GM23248 (cell line): ENCODE data around the gene KCNH2. TPM values are rescaled to one million over a fixed set of nuclear protein-coding genes. Genes with fewer than 3 reads are reported as not detected.

Experiments
- DNase-seq: peaks from one replicate; pipeline ENCODE4 v3.0.0-alpha.2; 2015
- H2AFZ ChIP-seq: fragments of 200-600 bp; sonication (generic); 2 replicates; pipeline ENCODE4 v1.6.1; 2016; ENCODE audit warnings: antibody characterized with exemption
- H3F3A ChIP-seq: fragments of 200-600 bp; sonication (generic); 2 replicates; pipeline ENCODE4 v1.6.1; 2016; ENCODE audit warnings: mild to moderate bottlenecking, antibody characterized with exemption, mixed run types; ENCODE audit not compliant: insufficient read depth
- H3K27ac ChIP-seq: fragments of 200-600 bp; sonication (generic); 2 replicates; pipeline ENCODE4 v1.5.1; 2016; ENCODE audit warnings: mild to moderate bottlenecking
- H3K27me3 ChIP-seq: fragments of 200-600 bp; sonication (generic); replicated peaks from 2 replicates; pipeline ENCODE4 v1.6.1; 2016; ENCODE audit warnings: mild to moderate bottlenecking; ENCODE audit not compliant: insufficient read depth
- H3K36me3 ChIP-seq: fragments of 200-600 bp; sonication (generic); 2 replicates; pipeline ENCODE4 v1.6.1; 2016; ENCODE audit warnings: low read depth, mild to moderate bottlenecking
- H3K4me1 ChIP-seq: fragments of 200-600 bp; sonication (generic); 2 replicates; pipeline ENCODE4 v1.6.1; 2016; ENCODE audit warnings: mild to moderate bottlenecking; ENCODE audit not compliant: insufficient read depth
- H3K4me2 ChIP-seq: fragments of 200-600 bp; sonication (generic); one replicate; pipeline ENCODE4 v1.6.1; 2016; ENCODE audit warnings: mild to moderate bottlenecking; ENCODE audit not compliant: unreplicated experiment
- H3K4me3 ChIP-seq: fragments of 200-600 bp; sonication (generic); 2 replicates; pipeline ENCODE4 v1.5.1; 2016; ENCODE audit warnings: mild to moderate bottlenecking
- H3K79me2 ChIP-seq: fragments of 200-600 bp; sonication (generic); 2 replicates; pipeline ENCODE4 v1.6.1; 2016; ENCODE audit warnings: mild to moderate bottlenecking; ENCODE audit not compliant: insufficient read depth
- H3K9ac ChIP-seq: fragments of 200-600 bp; sonication (generic); 2 replicates; pipeline ENCODE4 v1.6.1; 2016; ENCODE audit warnings: mild to moderate bottlenecking
- H3K9me2 ChIP-seq: fragments of 200-600 bp; sonication (generic); 2 replicates; pipeline ENCODE4 v1.6.1; 2016; ENCODE audit warnings: mixed run types, mild to moderate bottlenecking, moderate library complexity; ENCODE audit not compliant: insufficient read depth
- H3K9me3 ChIP-seq: fragments of 200-600 bp; sonication (generic); one replicate; pipeline ENCODE4 v1.6.1; 2017; ENCODE audit warnings: low read depth
- H4K20me1 ChIP-seq: fragments of 200-600 bp; sonication (generic); 2 replicates; pipeline ENCODE4 v1.6.0; 2016; ENCODE audit not compliant: insufficient read depth
- EZH2 ChIP-seq: fragments of 200-600 bp; sonication (generic); IDR thresholded peaks from 2 replicates; pipeline ENCODE4 v1.6.1; 2018; ENCODE audit warnings: antibody characterized with exemption, mild to moderate bottlenecking; ENCODE audit not compliant: insufficient read depth, poor library complexity, severe bottlenecking
- EZH2phosphoT487 ChIP-seq: fragments of 200-600 bp; sonication (generic); IDR thresholded peaks from 2 replicates; pipeline ENCODE4 v1.6.1; 2018; ENCODE audit warnings: antibody characterized with exemption, moderate library complexity, mild to moderate bottlenecking, low read depth; ENCODE audit not compliant: insufficient read depth
- WGBS, 2 experiments: methylation state at CpG; one replicate each; pipeline ENCODE4 v1.1.6; 2015 to 2017; ENCODE audit warnings: low lambda C conversion rate in 2 of 2, low coverage in 1 of 2; ENCODE audit errors: missing lambda C conversion rate in 2 of 2; 5-methylcytosine and 5-hydroxymethylcytosine counted together
- in situ Hi-C: fragments of 300-500 bp; cut with MboI; formaldehyde crosslinking; loops from 2 replicates; pipeline ENCODE4 v1.15.0; 2020
- polyA plus RNA-seq: library from polyadenylated mRNA; unstranded; fragments of >200 nt; fragmentation: Nextera tagmentation; extraction: Ambion mirVana; gene quantifications from 2 replicates; pipeline ENCODE4 v1.2.1, GENCODE V29; 2016
- total RNA-seq: library from RNA; depleted of rRNA; stranded (reverse); fragments of >200 nt; shearing (Covaris generic); gene quantifications from 2 replicates; pipeline ENCODE4 v1.2.3, GENCODE V29; 2014

Gene KCNH2
- total and polyA plus RNA-seq, 2 experiments from 2014 or later = not detected

DNA sequence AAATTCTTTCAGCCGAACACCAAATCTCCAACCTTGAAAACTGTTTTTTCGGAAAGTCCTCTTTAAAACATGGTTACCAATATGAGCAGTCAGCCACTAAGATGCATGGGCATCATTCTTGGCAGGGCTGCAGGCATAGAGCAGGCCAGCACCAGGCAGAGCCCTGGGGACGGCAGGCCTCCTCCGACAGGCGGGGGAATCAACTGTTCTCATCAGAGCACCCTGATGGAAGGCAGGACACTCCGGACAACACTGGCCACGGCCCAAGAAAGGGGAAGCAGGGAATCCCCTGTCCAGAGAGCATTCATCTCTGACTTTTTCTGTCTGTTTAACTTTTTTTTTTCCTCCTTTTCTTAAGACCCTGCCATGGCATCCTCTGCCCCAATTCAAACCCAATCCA, 11.3 kb upstream of the KCNH2 start:
- H3K36me3 ChIP-seq = no peaks in the 10 kb centered on the region
- no peak overlapping the region for H3K4me2 ChIP-seq
- TF ChIP-seq EZH2phosphoT487 = no peak
- TF ChIP-seq EZH2 = no peak
- no peaks in the 10 kb centered on the region for H3K79me2 ChIP-seq
- H3K27me3 ChIP-seq = no peaks in the 10 kb centered on the region; the same call in 1 of the 2 replicates
- no peak overlapping the region for H3K9ac ChIP-seq
- no peaks in the 10 kb centered on the region for H3F3A ChIP-seq
- no peaks in the 10 kb centered on the region for H3K9me2 ChIP-seq
- H3K9me3 ChIP-seq = no peaks in the 10 kb centered on the region
- H3K4me1 ChIP-seq = no peaks in the 10 kb centered on the region
- no peak for DNase-seq
- H3K27ac ChIP-seq = no peak overlapping the region
- H4K20me1 ChIP-seq = no peaks in the 10 kb centered on the region
- no peak overlapping the region for H3K4me3 ChIP-seq
- H2AFZ ChIP-seq = no peak overlapping the region
- 52 to 57% methylated on average over 7 of the region's 7 CpGs for whole genome bisulfite sequencing, 2 experiments
- in situ Hi-C loops = loop anchor here (5.0 kb wide), 1 partner anchor 87 kb away; no protein-coding TSS in a partner anchor

DNA sequence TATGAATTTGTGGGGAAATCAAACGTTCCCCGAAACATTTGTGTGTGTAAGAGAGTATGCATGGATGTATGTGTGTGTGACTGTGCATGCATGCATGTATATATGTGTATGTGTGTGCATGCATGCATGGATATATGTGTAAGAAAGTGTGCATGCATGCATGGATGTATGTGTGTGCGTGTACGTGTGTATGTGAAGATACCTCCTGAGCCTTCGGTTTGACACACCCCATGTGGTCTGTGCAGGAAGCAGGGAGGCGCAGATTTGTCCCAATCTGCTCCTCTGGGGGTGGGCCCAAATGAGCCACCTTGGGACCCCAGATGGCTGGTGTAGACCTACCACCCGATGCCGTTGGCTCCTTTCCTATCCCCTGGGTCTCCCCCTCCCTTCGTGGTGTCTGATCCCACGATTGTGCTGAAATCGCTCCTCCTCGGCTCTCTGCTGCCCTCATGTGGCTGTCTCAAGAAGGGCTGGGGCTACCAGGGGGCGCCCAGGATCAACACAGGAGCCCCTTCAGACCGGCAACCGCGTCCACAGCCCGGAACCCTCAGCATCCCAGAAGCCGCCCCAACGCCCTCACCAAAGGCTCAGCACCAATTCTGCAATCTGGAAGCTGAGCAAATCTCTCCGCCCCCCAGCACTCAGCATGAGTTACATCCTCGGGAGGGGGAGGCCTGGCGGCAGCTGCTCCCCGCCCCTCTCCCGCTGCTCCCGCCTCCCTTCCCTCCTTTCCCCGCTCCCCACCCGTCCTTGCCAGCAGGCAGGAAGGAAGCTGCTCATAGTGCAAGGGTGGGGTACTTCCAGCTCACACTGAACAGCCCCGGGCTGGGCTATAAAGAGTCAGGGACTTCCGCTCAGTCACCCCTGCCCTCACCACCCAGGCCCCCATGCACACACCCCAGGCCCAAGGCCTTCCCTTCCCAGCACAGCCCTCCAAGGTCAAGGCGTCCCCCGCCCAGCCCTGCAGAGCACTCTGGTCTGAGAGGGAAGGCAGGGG, 10.4 kb upstream of the KCNH2 start:
- Histone ChIP-seq H3K4me1 (no peaks in the 10 kb centered on the region), H3K79me2 (no peaks in the 10 kb centered on the region), H3K4me3 (no peak overlapping the region), H3K4me2 (no peak overlapping the region), H3K27ac (no peak overlapping the region), H3K9me2 (no peaks in the 10 kb centered on the region), H3F3A (no peaks in the 10 kb centered on the region), H3K36me3 (no peaks in the 10 kb centered on the region), H3K27me3 (no peaks in the 10 kb centered on the region; the same call in 1 of the 2 replicates), H3K9ac (no peak overlapping the region), H2AFZ (no peak overlapping the region), H4K20me1 (no peaks in the 10 kb centered on the region), H3K9me3 (no peaks in the 10 kb centered on the region)
- in situ Hi-C loops = loop anchor here (5.0 kb wide), 1 partner anchor 86 kb away; no protein-coding TSS in a partner anchor
- peak; percentile 43 for DNase-seq
- 11 to 14% methylated on average over 22 to 31 of the region's 31 CpGs for WGBS, 2 experiments
- TF ChIP-seq EZH2 (no peak), EZH2phosphoT487 (no peak)

DNA sequence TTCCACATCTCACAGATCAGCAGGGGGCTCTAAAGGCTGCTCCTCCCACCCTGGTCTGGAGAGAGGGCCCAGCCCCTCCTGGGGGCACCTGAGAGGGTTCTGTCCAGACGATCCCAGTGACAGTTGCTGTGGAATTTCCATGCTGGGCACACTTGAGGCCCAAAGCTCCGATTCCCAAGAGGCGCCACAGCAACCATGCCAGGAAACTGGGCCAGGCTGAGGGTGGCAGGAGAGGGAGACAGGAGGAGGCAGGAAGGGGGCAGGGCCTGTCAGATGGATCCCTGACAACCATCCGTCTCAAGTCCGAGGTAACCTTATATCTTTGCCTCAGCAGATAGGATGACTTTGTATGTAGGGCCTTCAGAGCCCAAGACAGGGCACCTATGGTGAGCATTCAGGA, 8.4 kb upstream of the KCNH2 start:
- no peaks in the 10 kb centered on the region for H3K36me3 ChIP-seq
- H3K27ac ChIP-seq = no peak overlapping the region
- in situ Hi-C loops = loop anchor here (5.0 kb wide), 1 partner anchor 84 kb away; no protein-coding TSS in a partner anchor
- WGBS, 2 experiments = 40 to 53% methylated on average over 4 to 5 of the region's 5 CpGs
- no peak overlapping the region for H3K4me3 ChIP-seq
- H3K9ac ChIP-seq = no peak overlapping the region
- no peaks in the 10 kb centered on the region for H4K20me1 ChIP-seq
- no peak for DNase-seq
- no peak overlapping the region for H2AFZ ChIP-seq
- H3F3A ChIP-seq = no peaks in the 10 kb centered on the region
- H3K9me2 ChIP-seq = no peaks in the 10 kb centered on the region
- H3K79me2 ChIP-seq = no peaks in the 10 kb centered on the region
- peaks cover 8% of the 10 kb centered on the region for H3K27me3 ChIP-seq
- H3K4me2 ChIP-seq = no peak overlapping the region
- TF ChIP-seq EZH2phosphoT487 (no peak), EZH2 (no peak)
- H3K4me1 ChIP-seq = no peaks in the 10 kb centered on the region
- no peaks in the 10 kb centered on the region for H3K9me3 ChIP-seq

DNA sequence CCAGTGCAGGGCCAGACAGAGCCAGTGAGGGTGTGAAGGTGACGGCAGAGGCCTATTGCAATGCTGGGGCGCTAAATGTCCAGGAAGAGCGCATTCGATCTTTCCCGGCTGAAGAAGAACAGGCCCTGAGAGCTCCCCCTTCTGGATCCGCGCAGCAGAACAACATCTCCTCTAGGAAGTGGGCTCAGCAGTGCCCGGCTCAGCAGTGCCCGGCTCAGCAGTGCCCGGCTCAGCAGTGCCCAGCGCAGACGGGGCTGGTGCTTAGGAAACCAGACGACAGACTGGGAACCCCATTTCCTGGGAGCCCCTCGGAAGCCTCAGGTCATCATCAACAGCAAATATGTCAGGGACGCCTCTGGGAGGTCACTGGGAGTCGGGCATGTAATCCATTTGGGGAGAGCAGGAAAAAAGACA, 8.0 kb upstream of the KCNH2 start:
- in situ Hi-C loops = loop anchor here (5.0 kb wide), 1 partner anchor 84 kb away; no protein-coding TSS in a partner anchor
- Histone ChIP-seq H4K20me1 (no peaks in the 10 kb centered on the region), H3F3A (no peaks in the 10 kb centered on the region), H3K4me3 (no peak overlapping the region), H3K36me3 (no peaks in the 10 kb centered on the region), H3K27ac (no peak overlapping the region), H3K27me3 (peaks cover 12% of the 10 kb centered on the region), H2AFZ (no peak overlapping the region), H3K4me2 (no peak overlapping the region), H3K9me2 (no peaks in the 10 kb centered on the region), H3K9ac (no peak overlapping the region), H3K4me1 (no peaks in the 10 kb centered on the region), H3K9me3 (no peaks in the 10 kb centered on the region), H3K79me2 (no peaks in the 10 kb centered on the region)
- peak; percentile 70 for DNase-seq
- TF ChIP-seq EZH2 = no peak
- TF ChIP-seq EZH2phosphoT487 = no peak
- 8 to 12% methylated on average over 14 to 16 of the region's 16 CpGs for WGBS, 2 experiments
